Inflammatory macrophage (primary cell): ENCODE results near the gene APCDD1.

Source experiments
- DNase-seq, 2 donors: peaks; one replicate each; pipeline ENCODE4 v3.0.0-alpha.2; 2020 to 2022
- total RNA-seq, 18 experiments: gene quantifications; one replicate each; lab custom pipeline; 2026; ENCODE audit warnings: mixed read lengths in 6 of 18, inconsistent platforms in 2 of 18; lab: John Stamatoyannopoulos, UW

APCDD1 gene
- 0 to 0.74 (median 0.13) reads per million in 18 experiments for total RNA-seq

DNA sequence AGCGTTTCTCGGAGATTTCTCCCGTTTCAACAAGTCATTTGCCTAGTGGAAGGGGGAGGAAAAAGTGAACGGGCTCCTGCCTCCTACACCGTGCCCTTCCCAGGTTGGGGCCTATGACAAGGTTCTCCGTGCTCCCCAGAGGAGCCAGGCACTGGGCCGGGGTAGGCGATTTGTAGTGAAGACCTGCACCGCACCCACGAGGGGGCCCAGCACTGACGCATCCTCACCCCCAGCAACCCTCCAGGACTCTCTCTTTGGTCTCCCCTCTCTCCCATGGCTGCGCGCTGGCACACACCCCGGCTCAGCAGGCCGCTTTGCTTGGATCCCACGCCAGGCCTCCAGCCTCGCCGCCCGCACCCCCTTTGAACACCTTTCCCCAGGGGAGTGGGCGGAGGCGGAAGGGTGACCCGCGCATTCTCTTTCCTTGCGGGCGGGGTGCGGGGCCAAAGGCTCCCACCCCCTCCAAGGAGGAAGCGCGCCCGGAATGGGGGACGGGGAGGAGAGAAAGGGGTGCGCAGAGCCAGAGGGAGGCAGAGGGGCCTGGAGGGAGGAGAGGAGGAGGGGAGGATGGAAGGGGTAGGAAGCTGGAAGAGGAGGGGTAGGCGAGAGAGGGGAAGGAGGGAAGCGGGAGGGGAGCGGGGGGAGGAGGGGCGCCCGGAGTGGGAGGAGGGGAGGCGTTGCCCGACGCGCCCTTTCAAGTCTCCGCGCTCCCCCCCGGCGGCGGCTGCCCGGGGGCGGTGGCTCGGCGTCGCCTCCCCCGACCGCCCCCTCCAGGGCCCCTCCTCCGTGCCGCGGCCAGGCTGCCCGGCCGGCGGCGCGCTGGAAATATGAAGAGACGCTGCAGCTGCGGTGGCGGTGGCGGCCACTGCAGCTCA is at the start of gene APCDD1:
APCDD1 (plus strand) TSS at position 830 of the 875 bp plus-strand sequence. CDS start 347 bp downstream, outside the sequence.
- DNase-seq: no peak

- no peak for DNase-seq
These were observed 49.4 kb upstream of the APCDD1 start for GRCh38 chr18:10405014-10405493.

GRCh38 chr18:10405816-10406663 is 48.4 kb upstream of the APCDD1 start:
- DNase-seq: no peak

DNA sequence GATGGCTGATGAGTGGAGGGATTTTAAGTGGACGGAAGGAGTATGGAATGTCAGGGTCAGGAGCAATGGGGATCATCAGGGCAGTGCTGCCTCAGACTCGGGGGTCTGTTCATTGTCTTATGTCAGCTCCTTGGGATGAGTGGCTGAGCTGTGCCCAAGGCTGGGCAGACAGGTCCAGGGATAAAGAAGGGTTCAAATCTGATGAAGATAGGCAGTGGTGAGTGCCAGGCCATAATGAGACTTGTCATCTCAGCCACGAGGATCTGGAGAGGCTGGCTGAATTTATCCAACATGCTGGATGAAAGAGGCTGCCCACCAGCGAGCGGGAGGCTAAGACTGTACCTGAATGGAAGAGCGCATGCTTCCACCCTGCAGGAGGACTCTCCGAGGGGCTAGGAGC is 46.3 kb upstream of the APCDD1 start:
- no peak for DNase-seq

DNA sequence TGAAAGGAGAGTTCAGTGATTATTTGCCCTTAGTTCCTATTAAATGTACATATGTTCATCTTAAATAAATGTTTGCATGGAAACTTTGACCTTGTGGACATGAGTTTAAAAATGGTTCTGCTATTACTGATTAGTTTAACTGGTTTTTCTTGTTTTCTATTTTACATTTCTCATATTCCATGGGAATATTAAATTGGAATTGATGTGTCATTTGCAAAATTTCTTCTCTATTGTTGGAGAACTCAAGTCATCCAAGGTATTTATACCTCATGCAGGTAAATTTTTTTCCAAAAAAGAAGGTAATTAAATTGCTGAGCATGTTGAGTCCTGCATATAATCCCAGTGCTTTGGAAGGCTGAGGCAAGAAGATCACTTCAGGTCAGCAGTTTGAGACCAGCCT is 45.4 kb upstream of the APCDD1 start:
- DNase-seq: no peak

DNA sequence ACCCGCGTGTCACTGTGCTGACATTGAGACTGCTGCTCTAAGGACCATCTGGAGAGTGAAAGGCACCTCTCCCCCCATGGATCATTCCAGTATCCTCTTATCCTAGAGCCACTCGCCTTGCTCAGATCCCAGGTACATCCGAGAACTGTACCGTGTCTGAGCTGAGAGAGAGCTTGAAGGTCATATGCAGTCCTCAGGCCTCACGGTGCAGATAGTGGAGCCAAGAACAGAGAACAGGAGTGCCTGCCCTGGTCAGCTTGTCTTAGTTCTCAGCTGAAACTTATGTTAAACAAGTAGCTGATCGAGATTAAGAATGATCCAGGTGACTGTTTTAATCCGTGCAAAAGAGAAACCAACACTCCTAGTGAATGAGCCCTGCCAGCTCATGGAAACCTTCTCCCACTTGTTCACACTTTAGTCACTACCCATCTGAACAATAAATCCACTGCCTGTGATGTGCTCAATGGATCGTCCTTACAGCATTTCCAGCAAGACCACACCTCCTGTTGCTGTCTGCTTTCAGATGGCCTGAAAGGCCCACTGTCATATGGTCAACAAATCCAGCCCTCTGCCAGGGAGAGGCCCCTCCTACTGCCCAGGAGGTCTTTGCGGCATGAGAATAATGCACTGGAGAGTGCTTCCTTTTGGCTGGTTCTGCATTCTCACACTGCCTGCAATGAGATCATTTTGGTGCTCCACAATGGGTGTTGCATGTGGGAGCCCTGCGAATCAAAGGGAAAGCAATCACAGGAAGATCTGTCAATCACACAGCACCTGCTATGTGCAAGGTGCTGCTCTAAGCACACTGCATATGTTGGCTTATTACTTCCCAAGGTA is 43.7 kb upstream of the APCDD1 start:
- DNase-seq: peak; percentile 22 to 43

- no peak for DNase-seq
These were observed 41.5 kb upstream of the APCDD1 start for GRCh38 chr18:10412933-10413332.

DNA sequence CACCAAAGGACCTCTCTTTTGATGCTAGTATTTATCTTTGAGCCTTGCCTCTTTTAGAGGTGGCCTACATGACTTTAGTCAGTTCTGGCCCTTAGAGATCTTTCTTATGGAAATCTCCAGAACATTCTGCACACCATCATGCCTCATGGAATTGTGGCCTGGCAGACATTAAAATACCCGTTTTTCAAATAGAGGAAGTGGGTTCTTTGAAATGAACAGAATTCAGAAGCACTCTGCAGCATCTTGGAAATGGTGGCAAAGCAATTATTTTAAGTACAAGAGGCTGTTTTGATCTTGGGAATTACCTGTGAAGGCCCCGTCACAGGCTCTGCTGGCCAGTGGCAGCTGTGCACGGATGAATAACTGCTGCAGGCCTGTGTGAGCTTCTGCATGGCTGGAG is 40.7 kb upstream of the APCDD1 start:
- no peak for DNase-seq

DNA sequence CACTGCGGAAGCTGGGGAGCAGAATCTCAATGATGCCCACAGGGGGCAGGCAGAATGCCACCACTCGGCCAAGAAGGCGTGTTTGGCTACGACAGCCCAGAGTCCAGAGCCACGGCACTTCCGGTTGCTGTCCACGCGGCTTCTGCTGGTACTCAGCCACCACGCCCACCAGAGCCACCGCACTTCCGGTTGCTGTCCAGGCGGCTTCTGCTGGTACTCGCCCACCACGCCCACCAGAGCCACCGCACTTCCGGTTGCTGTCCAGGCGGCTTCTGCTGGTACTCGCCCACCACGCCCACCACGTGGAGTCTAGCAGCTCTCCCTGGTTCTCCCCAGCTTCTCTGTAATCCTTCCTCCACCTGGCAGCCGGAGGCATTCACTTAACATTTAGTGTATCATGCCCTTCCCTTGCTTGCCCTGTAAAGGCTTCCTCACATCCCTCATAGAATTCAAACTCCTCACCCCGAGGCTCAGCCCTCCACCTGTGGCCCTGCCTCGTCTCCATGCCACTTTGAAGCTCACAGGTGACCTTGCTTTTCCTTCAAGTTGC is 40.1 kb upstream of the APCDD1 start:
- no peak for DNase-seq

DNA sequence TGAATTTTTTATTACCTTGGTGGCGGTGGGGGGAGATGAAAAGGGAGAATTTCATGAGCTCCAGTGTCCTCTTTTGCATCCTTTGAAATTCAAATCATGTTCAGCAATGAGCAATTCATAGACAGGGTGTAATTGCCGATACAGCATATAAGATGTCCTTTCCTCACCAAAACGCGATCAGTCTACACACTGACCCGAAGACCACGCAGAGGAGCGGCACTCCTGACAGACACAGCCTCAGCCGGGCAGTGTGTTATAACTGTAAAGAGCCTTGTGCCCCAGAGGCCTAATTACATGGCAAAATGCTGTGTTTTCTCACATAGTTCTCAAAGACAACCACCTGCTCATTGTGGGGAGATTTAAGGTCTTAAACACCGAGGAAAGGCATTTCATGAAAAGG is 38.4 kb upstream of the APCDD1 start:
- no peak for DNase-seq

- no peak for DNase-seq
These were observed 37.2 kb upstream of the APCDD1 start for GRCh38 chr18:10417191-10417590.

DNA sequence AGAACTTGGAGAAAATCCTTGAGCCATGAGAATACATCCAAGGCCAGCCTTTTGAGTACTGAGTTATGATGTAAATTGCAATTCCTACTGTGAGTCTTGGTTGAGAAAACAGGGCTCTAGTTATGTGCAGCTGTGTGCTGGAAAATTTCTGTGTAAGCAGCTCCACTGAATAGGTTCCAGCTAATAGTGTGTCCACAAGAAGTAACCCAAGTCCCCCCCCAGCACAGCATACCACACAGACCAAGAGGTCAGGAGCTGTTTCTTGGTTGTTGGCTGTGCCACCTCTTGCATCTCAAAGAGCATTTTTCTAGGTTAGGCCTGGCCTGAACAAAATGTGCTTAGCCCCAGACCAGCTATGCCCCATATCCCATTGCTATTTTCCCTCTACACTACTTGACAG is 36.8 kb upstream of the APCDD1 start:
- DNase-seq: no peak

DNA sequence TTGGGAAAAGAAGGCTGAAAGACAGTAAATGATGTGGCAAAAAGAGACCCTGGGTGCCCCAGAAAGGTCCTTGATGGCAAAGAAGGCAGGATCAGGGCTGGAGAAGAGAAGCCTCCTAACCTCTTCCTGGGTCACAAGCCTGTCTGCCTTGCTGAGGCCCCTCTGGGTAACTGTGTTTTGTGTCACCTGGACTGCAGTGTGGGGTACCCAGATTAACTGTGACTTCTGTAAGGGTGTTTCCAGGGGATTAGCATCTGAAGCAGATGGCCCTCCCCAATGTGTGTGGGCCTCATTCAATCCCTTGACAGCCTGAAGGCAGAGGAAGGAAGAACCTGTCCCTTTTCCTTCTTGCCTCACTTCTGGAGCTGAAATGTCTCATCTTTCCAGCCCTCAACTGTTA is 35.6 kb upstream of the APCDD1 start:
- no peak for DNase-seq

DNA sequence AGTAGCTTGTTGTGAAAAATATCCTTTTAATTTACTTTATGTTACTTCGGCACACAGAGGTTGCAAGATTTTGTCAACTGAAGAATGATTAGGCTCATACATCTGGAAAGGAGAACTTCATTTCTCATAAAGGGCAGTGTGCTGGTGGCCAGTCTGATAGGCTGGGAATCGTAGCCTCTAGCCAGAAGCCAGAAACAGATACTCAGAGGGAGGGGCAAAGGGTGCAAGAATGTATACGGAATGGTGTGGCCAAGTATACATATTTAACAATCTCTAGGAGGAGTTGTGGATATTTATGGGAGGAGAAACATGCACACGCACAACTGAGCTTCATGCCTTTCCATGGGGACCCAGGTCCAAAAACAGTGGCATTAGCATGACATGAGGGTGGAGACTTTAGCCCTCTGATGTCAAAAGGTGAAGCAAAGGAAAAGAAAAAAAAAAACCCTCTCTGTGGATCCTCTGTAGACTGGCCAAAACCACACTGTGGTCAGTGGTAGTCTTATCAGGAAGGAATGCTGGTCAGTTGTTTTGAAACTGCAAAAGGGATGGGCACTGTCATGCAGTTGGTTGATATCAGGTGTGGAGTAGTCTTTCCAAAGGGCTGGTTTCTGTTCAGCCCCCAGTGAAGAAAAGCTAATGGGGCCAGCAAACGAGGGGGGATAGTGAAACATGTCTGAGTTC is 34.9 kb upstream of the APCDD1 start:
- no peak for DNase-seq

GRCh38 chr18:10420561-10421352 is 33.7 kb upstream of the APCDD1 start:
- no peak for DNase-seq

DNA sequence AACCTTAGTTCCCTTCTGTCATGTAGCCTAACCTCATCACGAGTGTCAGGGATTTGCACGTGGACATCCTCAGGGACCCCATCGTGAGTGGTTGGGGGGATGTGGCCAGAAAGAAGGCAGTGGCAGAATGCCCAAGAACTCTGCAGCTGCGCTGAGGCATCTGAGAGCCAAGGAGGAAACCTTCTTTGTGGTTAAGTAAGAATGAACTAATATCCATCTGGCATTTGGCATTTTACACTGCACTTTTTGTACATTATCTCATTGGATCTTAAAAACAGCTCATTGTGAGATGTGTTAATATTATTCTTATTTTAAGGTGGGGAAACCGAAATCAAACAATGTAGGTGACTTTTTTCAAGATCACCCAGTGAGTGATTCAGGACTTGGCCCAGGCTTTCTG is 32.6 kb upstream of the APCDD1 start:
- no peak for DNase-seq

DNA sequence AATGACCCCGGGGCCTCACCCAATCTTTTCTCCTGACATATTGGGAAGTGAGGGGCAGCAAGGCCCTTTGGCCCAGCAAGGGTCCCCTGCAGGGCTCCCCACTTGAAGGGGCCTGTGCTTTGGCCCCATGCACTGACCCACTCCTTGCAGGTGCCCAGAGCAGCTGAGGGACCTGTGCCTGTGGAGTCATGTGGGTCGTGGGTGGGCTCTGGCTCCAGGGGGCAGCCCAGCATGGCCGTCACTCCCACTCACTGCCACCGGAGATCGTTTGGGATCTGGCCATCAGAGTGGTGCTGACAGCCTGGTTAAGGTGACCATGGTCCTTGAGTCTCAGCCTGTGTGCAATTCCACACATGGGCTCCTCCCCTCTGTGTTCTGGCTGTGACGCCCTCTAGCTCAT is 31.7 kb upstream of the APCDD1 start:
- DNase-seq: no peak

- no peak for DNase-seq
These were observed 29.7 kb upstream of the APCDD1 start for GRCh38 chr18:10424585-10425307.

- DNase-seq: no peak
These were observed 23.8 kb upstream of the APCDD1 start for GRCh38 chr18:10430677-10431076.

DNA sequence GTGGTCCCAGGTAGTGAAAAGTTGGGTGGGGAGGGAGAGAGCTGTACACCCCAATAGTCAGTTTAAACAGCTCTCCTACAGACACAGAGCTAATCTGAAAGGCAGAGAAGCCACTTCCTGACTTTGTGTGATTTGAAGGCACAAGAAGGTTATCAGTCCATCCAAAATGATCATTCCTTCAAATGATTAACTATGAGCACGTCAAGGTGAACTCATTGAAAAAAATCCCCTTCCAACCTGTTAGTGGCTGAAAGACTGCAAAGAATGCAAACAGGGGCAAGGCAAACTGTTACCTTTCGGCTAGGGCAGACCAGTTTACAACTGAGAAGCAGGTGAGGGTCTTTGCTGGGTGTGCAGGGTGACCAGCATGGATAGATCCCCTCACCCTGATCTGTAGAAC is 22.8 kb upstream of the APCDD1 start:
- DNase-seq: no peak
